ENCODE data around the gene DHTKD1. TPM values are rescaled to one million over a fixed set of nuclear protein-coding genes. Genes with fewer than 3 reads are reported as not detected.

The DHTKD1 gene
- total and polyA plus RNA-seq, 10 of the 15 experiments (the other 5 are each of a cell fraction or from before 2014, with no cell fraction given) = 11.3 to 35.0 (median 26.9) TPM

GRCh38 chr10:12041766-12042408 lies 26.9 kb upstream of the DHTKD1 start (continued):
- TF ChIP-seq, protein P1, sequence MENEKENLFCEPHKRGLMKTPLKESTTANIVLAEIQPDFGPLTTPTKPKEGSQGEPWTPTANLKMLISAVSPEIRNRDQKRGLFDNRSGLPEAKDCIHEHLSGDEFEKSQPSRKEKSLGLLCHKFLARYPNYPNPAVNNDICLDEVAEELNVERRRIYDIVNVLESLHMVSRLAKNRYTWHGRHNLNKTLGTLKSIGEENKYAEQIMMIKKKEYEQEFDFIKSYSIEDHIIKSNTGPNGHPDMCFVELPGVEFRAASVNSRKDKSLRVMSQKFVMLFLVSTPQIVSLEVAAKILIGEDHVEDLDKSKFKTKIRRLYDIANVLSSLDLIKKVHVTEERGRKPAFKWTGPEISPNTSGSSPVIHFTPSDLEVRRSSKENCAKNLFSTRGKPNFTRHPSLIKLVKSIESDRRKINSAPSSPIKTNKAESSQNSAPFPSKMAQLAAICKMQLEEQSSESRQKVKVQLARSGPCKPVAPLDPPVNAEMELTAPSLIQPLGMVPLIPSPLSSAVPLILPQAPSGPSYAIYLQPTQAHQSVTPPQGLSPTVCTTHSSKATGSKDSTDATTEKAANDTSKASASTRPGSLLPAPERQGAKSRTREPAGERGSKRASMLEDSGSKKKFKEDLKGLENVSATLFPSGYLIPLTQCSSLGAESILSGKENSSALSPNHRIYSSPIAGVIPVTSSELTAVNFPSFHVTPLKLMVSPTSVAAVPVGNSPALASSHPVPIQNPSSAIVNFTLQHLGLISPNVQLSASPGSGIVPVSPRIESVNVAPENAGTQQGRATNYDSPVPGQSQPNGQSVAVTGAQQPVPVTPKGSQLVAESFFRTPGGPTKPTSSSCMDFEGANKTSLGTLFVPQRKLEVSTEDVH (IDR thresholded peaks at IDR 0.05; ENCODE audit: low read depth, partially characterized antibody) = no peak
- TF ChIP-seq MLLT1 (IDR thresholded peaks at IDR 0.05) (peak; percentile 80; the same call in 1 of the 2 replicates), LARP7 (IDR thresholded peaks at IDR 0.05) (0 out of 2 replicates have a peak, but pooled peaks have one; percentile 15), CREB1 (IDR thresholded peaks at IDR 0.05; ENCODE audit: low read depth) (peak; percentile 51), CUX1 (IDR thresholded peaks at IDR 0.05; ENCODE audit: insufficient replicate concordance, low read depth, low read length) (no peak), TCF7 (IDR thresholded peaks at IDR 0.05; ENCODE audit: borderline replicate concordance) (peak; percentile 58; the same call in 1 of the 2 replicates), EP300 (IDR thresholded peaks at IDR 0.05; ENCODE audit: borderline replicate concordance in 1 of 2, control insufficient read depth in 1 of 2, low read depth in 2 of 2, low read length in 2 of 2) (peak in 1 of 2 experiments; percentile 26; a peak in 1 of 4 replicates), TAF1 (IDR thresholded peaks at IDR 0.05; ENCODE audit: borderline replicate concordance, low read depth, low read length) (peak; percentile 44; the same call in 1 of the 2 replicates), TARDBP (IDR thresholded peaks at IDR 0.05; ENCODE audit: borderline replicate concordance) (no peak), USF1 (IDR thresholded peaks at IDR 0.05; ENCODE audit: borderline replicate concordance, extremely low read length, insufficient read depth, low read depth, low read length) (no peak), CREM (IDR thresholded peaks at IDR 0.05; ENCODE audit: low read depth) (peak; percentile 32; the same call in 1 of the 2 replicates), POLR2AphosphoS2 (IDR thresholded peaks at IDR 0.05; ENCODE audit: low read depth, low read length) (no peak), EED (IDR thresholded peaks at IDR 0.05; ENCODE audit: low read depth) (peak; percentile 38; the same call in 1 of the 2 replicates)
